HPDE6-E6E7 (cell line): ENCODE measurements around the gene PSD.

Source experiments
- DNase-seq: peaks from one replicate; pipeline ENCODE4 v3.0.0; 2011; ENCODE audit warnings: missing footprints; ENCODE audit errors: extremely low spot score

The PSD gene

GRCh38 chr10:102444851-102445250, 26.3 kb upstream of the PSD start:
- no peak for DNase-seq

GRCh38 chr10:102438374-102438773, 19.8 kb upstream of the PSD start:
- no peak for DNase-seq

GRCh38 chr10:102437515-102437914, 18.9 kb upstream of the PSD start:
- no peak for DNase-seq

- DNase-seq = no peak
Observed at GRCh38 chr10:102436312-102436711, 17.7 kb upstream of the PSD start.

- DNase-seq = no peak
Observed at GRCh38 chr10:102435529-102436233, 17.1 kb upstream of the PSD start.

GRCh38 chr10:102435133-102435497, 16.5 kb upstream of the PSD start:
- no peak for DNase-seq

GRCh38 chr10:102434394-102435132, 16.0 kb upstream of the PSD start:
- DNase-seq = no peak

- DNase-seq = no peak
Observed at GRCh38 chr10:102433619-102434046, 15.0 kb upstream of the PSD start.

- peak; percentile 94 for DNase-seq
Observed at GRCh38 chr10:102432162-102432950, 13.8 kb upstream of the PSD start, which contains the start of gene CUEDC2. Gene CUEDC2 (minus strand): TSS chr10:102432574. CDS start chr10:102425188, 7,386 bp downstream.

GRCh38 chr10:102431452-102432124, 13.0 kb upstream of the PSD start:
- DNase-seq = no peak

- DNase-seq = no peak
Observed at GRCh38 chr10:102429468-102429867, 10.9 kb upstream of the PSD start.

- no peak for DNase-seq
Observed at GRCh38 chr10:102426803-102427287, 8.3 kb upstream of the PSD start.

GRCh38 chr10:102425444-102425843, 6.9 kb upstream of the PSD start:
- no peak for DNase-seq

GRCh38 chr10:102424916-102425315, 6.3 kb upstream of the PSD start:
- no peak for DNase-seq

- DNase-seq = no peak
Observed at GRCh38 chr10:102424145-102424544, 5.6 kb upstream of the PSD start.

GRCh38 chr10:102423372-102423968, 4.9 kb upstream of the PSD start:
- no peak for DNase-seq

GRCh38 chr10:102422545-102423129, 4.1 kb upstream of the PSD start:
- DNase-seq = peak; percentile 79

- DNase-seq = peak; percentile 34
Observed at GRCh38 chr10:102421757-102422512, 3.4 kb upstream of the PSD start.

- DNase-seq = no peak
Observed at GRCh38 chr10:102421507-102421756, 2.8 kb upstream of the PSD start.

GRCh38 chr10:102420714-102421506, 2.3 kb upstream of the PSD start, which contains the start of gene FBXL15:
Gene FBXL15 (plus strand): TSS chr10:102420836. CDS start chr10:102421130, 294 bp downstream.
- DNase-seq = peak; percentile 92
